HL-60 (cell line): ENCODE measurements around the gene STARD3.

Source experiments
- DNase-seq, 2 experiments: peaks; one replicate each; pipeline ENCODE4 v3.0.0-alpha.2; 2010 to 2020; ENCODE audit warnings: low read depth in 1 of 2, low spot score in 1 of 2
- H3K27ac ChIP-seq: fragments of 250-450 bp; sonication (Bioruptor Pico); replicated peaks from 2 replicates; pipeline ENCODE4 v1.5.1; 2020; ENCODE audit warnings: mild to moderate bottlenecking, moderate library complexity
- H3K27me3 ChIP-seq: fragments of 250-450 bp; sonication (Bioruptor Pico); 2 replicates; pipeline ENCODE4 v1.5.1; 2021; ENCODE audit warnings: mild to moderate bottlenecking, moderate library complexity; ENCODE audit not compliant: insufficient read depth, poor library complexity, severe bottlenecking
- H3K4me3 ChIP-seq: replicated peaks from 2 replicates; pipeline ENCODE4 v1.5.1; 2011; ENCODE audit warnings: mild to moderate bottlenecking, control low read depth, low read length; ENCODE audit not compliant: insufficient read depth
- CTCF ChIP-seq: IDR thresholded peaks from one replicate; pipeline ENCODE4 v1.5.1; 2011; ENCODE audit warnings: low read length, control low read depth, inconsistent platforms; ENCODE audit not compliant: insufficient read depth
- GABPA ChIP-seq: IDR thresholded peaks from 2 replicates; pipeline ENCODE4 v1.6.1; 2012; ENCODE audit warnings: low read depth
- POLR2AphosphoS5 ChIP-seq: IDR thresholded peaks from 2 replicates; pipeline ENCODE4 v1.6.1; 2012; ENCODE audit warnings: low read depth
- REST ChIP-seq: IDR thresholded peaks from 2 replicates; pipeline ENCODE4 v1.6.1; 2012; ENCODE audit warnings: low read depth; ENCODE audit not compliant: insufficient replicate concordance
- SPI1 ChIP-seq: IDR thresholded peaks from 2 replicates; pipeline ENCODE4 v1.6.1; 2012; ENCODE audit warnings: low read depth, mild to moderate bottlenecking, borderline replicate concordance

STARD3 gene

GRCh38 chr17:39602533-39603303 is 34.2 kb upstream of the STARD3 start:
- Histone ChIP-seq H3K4me3 (no peak overlapping the region), H3K27ac (no peak overlapping the region), H3K27me3 (peaks cover 87% of the 10 kb centered on the region)
- DNase-seq = no peak
- TF ChIP-seq POLR2AphosphoS5 = no peak
- no peak for TF ChIP-seq SPI1
- no peak for TF ChIP-seq REST
- no peak for TF ChIP-seq CTCF
- no peak for TF ChIP-seq GABPA

GRCh38 chr17:39603304-39604016 is 33.5 kb upstream of the STARD3 start:
- Histone ChIP-seq H3K27me3 (peaks cover 86% of the 10 kb centered on the region), H3K4me3 (no peak overlapping the region), H3K27ac (no peak overlapping the region)
- no peak for TF ChIP-seq POLR2AphosphoS5
- no peak for TF ChIP-seq GABPA
- TF ChIP-seq SPI1 = no peak
- TF ChIP-seq CTCF = no peak
- no peak for TF ChIP-seq REST
- no peak for DNase-seq

- no peak for DNase-seq
- Histone ChIP-seq H3K27ac (no peak overlapping the region), H3K4me3 (no peak overlapping the region), H3K27me3 (peaks cover 87% of the 10 kb centered on the region)
- TF ChIP-seq CTCF = no peak
- no peak for TF ChIP-seq POLR2AphosphoS5
- no peak for TF ChIP-seq GABPA
- no peak for TF ChIP-seq SPI1
- TF ChIP-seq REST = no peak
Measured at GRCh38 chr17:39604911-39605491, 31.9 kb upstream of the STARD3 start.
